Fibroblast of villous mesenchyme (primary cell): ENCODE results near the gene LHFPL2. TPM values are rescaled to one million over a fixed set of nuclear protein-coding genes. Genes with fewer than 3 reads are reported as not detected.

Source experiments
- DNase-seq: peaks from one replicate; pipeline ENCODE4 v3.0.0-alpha.2; 2010; ENCODE audit warnings: low read depth
- H3K4me3 ChIP-seq: 2 replicates; pipeline ENCODE4 v1.5.1; 2011; ENCODE audit warnings: low read depth, mild to moderate bottlenecking, low read length
- CTCF ChIP-seq: IDR thresholded peaks from 2 replicates; pipeline ENCODE4 v1.5.1; 2012; ENCODE audit warnings: low read depth, mild to moderate bottlenecking, low read length; ENCODE audit not compliant: insufficient read depth
- total RNA-seq: library from RNA; depleted of rRNA; stranded (reverse); fragments of >200 nt; gene quantifications from 2 replicates; pipeline ENCODE4 v1.2.3, GENCODE V29; 2012

The LHFPL2 gene
- total RNA-seq, 1 donor, result 35.0 TPM

- no peak for TF ChIP-seq CTCF
- no peak for DNase-seq
- H3K4me3 ChIP-seq, result no peak overlapping the region
Measured at GRCh38 chr5:78594021-78594420, 54.6 kb downstream of the LHFPL2 start.

GRCh38 chr5:78593465-78593864 is 55.1 kb downstream of the LHFPL2 start:
- no peak for TF ChIP-seq CTCF
- H3K4me3 ChIP-seq, result no peak overlapping the region
- DNase-seq, result no peak

- no peak for TF ChIP-seq CTCF
- no peak for DNase-seq
- no peak overlapping the region for H3K4me3 ChIP-seq
Measured at GRCh38 chr5:78592735-78593386, 55.7 kb downstream of the LHFPL2 start.

- no peak for DNase-seq
- H3K4me3 ChIP-seq, result no peak overlapping the region
- no peak for TF ChIP-seq CTCF
Measured at GRCh38 chr5:78591972-78592700, 56.4 kb downstream of the LHFPL2 start.

- no peak for TF ChIP-seq CTCF
- no peak overlapping the region for H3K4me3 ChIP-seq
Measured at GRCh38 chr5:78591138-78591612, 57.4 kb downstream of the LHFPL2 start.

GRCh38 chr5:78589923-78590322 is 58.6 kb downstream of the LHFPL2 start:
- peak; percentile 64 for DNase-seq
- no peak overlapping the region for H3K4me3 ChIP-seq
- TF ChIP-seq CTCF, result no peak

More at GRCh38 chr5:78591138-78591612, 57.4 kb downstream of the LHFPL2 start:
- DNase-seq, result peak; percentile 99
